ENCODE measurements around the gene NECTIN3.

Gene NECTIN3

DNA sequence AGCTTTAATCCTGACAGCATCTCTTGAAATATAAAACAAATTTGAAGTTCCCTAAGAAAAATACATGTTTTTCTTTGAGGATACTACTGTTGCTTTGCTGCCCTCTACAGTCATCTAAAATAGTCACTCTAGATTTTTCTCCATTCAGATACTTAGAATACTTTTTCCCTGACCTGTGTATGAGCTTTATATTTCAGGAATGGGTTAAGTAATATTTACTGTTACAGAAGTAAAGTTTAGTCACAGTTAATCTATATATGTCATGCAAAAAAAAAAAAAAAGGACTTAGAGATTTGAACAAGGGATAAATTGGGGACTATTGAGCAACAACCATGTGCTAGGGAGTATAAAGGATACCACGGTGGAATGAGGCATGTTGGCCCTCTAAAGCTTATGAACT is 8.8 kb downstream of the NECTIN3 start:
- Histone ChIP-seq H3K4me2 (no peak overlapping the region), H3K27ac (no peak overlapping the region), H4K20me1 (no peaks in the 10 kb centered on the region), H3K4me3 (no peak overlapping the region), H3K36me3 (no peaks in the 10 kb centered on the region), H3K4me1 (no peaks in the 10 kb centered on the region), H3K9ac (no peak overlapping the region), H3K9me3 (no peaks in the 10 kb centered on the region), H3K27me3 (no peaks in the 10 kb centered on the region)
- TF ChIP-seq Cebpa-rat (IDR thresholded peaks at IDR 0.05), result no peak

DNA sequence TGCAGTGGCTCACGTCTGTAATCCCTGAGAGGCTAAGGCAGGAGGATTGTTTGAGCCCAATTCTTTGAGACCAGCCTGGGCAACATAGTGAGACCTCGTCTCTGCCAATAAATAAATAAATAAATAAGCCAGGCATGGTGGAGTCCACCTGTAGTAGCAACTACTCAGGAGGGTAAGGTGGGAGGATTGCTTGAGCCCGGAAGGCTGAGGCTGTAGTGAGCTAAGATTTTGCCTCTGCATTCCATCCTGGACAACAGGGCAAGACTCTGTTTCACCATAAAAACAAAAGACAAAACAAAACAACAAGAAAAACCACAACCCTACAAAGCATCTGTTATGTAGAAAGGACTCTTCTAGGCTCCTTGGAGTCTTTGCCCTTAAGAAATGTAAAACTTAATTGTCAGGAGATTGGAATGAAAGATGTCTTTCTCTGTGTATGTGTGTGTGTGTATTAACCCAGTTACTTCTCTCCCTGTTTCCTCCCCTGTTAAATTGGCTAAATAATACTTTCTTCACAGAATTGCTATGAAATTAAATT is 9.5 kb downstream of the NECTIN3 start:
- H3K4me2 ChIP-seq, result no peak overlapping the region
- TF ChIP-seq Cebpa-rat (IDR thresholded peaks at IDR 0.05), result no peak

DNA sequence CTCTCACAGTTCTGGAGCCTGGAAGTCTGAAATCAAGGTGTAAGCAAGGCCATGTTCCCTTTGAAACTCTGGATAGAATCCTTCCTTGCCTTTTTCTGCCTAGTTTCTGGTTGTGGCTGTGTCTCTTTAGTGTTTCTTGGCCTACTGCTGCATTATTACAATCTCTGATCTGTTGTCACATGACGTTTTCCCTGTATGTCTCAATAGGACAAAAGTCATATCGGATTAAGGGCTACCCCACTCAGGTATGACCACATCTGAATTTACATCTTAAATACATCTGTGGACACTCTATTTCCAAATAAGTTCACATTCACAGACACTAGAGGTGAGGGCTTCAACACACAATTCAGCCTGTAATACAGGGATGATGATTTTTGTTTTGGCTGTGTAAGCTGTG is 13.3 kb downstream of the NECTIN3 start:
- Histone ChIP-seq H3K27ac (no peak overlapping the region), H3K27me3 (no peaks in the 10 kb centered on the region), H3K4me1 (no peaks in the 10 kb centered on the region), H3K9me3 (no peaks in the 10 kb centered on the region), H4K20me1 (no peaks in the 10 kb centered on the region), H3K9ac (no peak overlapping the region), H3K36me3 (no peaks in the 10 kb centered on the region), H3K4me3 (no peak overlapping the region), H3K4me2 (no peak overlapping the region)
- no peak for TF ChIP-seq Cebpa-rat (IDR thresholded peaks at IDR 0.05)

More for the DNA sequence above, 9.5 kb downstream of the NECTIN3 start:
- no peaks in the 10 kb centered on the region for H3K4me1 ChIP-seq
- H3K27ac ChIP-seq, result no peak overlapping the region
- no peaks in the 10 kb centered on the region for H3K36me3 ChIP-seq
- H3K9ac ChIP-seq, result no peak overlapping the region
- no peak overlapping the region for H3K4me3 ChIP-seq
- H3K9me3 ChIP-seq, result no peaks in the 10 kb centered on the region
- H4K20me1 ChIP-seq, result no peaks in the 10 kb centered on the region
- H3K27me3 ChIP-seq, result no peaks in the 10 kb centered on the region

DNA sequence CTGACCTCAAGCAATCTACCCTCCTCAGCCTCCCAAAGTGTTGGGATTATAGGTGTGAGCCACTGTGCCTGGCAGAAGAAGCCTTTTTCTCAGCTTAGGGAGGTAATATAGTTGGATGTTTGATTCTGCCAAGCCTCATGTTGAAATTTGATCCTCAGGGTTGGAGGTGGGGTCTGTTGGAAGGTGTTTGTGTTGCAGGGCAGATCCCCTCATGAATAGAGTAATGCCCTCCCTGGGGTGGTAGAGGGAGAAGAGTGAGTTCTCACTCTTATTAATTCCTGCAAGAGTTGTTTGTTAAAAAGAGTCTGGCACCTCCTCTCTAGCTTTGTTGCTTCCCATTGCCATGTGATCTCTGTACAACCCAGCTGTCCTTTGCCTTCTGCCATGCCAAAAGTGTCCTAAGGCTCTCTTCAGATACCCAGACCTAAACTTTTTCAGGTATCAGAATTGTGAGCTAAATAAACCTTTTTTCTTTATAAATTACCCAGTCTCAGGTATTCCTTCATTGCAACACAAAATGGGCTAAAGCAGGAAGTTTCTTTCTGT is 16.4 kb downstream of the NECTIN3 start:
- TF ChIP-seq Cebpa-rat (IDR thresholded peaks at IDR 0.05), result no peak
- H3K4me2 ChIP-seq, result no peak overlapping the region
- H3K4me3 ChIP-seq, result no peak overlapping the region
- no peak overlapping the region for H3K9ac ChIP-seq
- no peaks in the 10 kb centered on the region for H3K9me3 ChIP-seq
- no peaks in the 10 kb centered on the region for H3K4me1 ChIP-seq
- no peak overlapping the region for H3K27ac ChIP-seq
- no peaks in the 10 kb centered on the region for H3K36me3 ChIP-seq
- no peaks in the 10 kb centered on the region for H3K27me3 ChIP-seq
- no peaks in the 10 kb centered on the region for H4K20me1 ChIP-seq

DNA sequence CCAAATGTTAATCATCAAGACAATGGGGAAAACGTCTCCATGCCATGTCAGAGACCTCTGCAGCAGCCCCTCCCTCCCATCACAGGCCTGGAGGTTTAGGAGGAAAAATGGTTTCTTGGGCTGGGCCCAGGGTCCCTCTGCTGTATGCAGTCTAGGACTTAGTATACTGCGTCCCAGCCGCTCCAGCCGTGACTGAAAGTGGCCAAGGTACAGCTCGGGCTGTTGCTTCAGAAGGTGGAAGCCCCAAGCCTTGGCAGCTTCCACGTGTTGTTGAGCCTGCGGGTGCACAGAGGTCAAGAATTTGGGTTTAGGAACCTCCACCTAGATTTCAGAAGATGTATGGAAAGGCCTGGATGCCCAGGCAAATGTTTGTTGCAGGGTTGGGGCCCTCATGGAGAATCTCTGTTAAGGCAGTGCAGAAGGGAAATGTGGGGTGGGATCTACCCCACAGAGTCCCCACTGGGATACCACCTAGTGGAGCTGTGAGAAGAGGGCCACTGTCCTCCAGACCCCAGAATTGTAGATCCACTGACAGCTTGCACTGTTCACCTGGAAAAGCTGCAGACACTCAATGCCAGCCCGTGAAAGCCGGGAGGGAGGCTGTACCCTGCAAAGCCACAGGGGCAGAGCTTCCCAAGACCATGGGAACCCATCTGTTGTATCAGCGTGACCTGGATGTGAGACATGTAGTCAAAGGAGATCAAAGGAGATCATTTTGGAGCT is 25.0 kb downstream of the NECTIN3 start:
- H3K4me2 ChIP-seq, result no peak overlapping the region
- H3K9me3 ChIP-seq, result peaks cover 30% of the 10 kb centered on the region
- no peak overlapping the region for H3K9ac ChIP-seq
- H3K4me3 ChIP-seq, result no peak overlapping the region
- H3K4me1 ChIP-seq, result no peaks in the 10 kb centered on the region
- H3K27me3 ChIP-seq, result no peaks in the 10 kb centered on the region
- no peak for TF ChIP-seq Cebpa-rat (IDR thresholded peaks at IDR 0.05)
- no peak overlapping the region for H3K27ac ChIP-seq
- no peaks in the 10 kb centered on the region for H3K36me3 ChIP-seq
- no peaks in the 10 kb centered on the region for H4K20me1 ChIP-seq

GRCh38 chr3:111103807-111104206 is 32.2 kb downstream of the NECTIN3 start:
- Histone ChIP-seq H3K9ac (no peak overlapping the region), H3K4me3 (no peak overlapping the region), H3K9me3 (no peaks in the 10 kb centered on the region), H3K36me3 (no peaks in the 10 kb centered on the region), H4K20me1 (no peaks in the 10 kb centered on the region), H3K27ac (no peak overlapping the region), H3K4me1 (no peaks in the 10 kb centered on the region), H3K4me2 (no peak overlapping the region), H3K27me3 (no peaks in the 10 kb centered on the region)
- TF ChIP-seq Cebpa-rat (IDR thresholded peaks at IDR 0.05), result no peak

DNA sequence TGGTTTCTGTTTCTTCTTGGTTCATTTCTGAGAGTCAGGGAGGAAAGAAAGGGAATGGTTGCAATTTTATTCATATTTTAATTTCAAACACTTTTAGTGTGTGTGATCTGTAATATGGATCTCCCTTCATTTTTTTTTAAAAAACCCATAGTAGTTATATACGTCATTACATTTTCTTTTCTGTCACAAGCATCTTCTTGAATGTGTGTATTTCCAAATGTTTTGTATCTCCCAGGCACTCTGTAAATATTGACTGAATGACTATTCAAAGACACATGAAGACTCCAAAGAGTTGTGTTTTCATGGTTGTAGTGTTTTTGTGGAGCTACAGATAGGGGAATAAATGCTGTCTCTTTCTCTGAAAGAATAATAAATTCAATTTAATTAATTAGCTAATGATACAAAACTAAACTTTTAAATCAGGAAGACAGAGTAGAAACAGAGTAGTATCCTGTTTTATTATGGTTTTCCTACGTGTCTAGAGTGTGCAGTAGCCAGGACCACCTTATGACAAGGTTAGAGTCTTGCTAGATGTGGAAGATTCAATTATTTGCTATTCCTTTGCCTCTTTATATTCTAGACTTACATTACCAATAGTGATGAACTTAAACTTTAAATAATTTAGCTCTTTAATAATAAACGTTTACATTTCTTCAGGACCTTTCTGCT is 35.5 kb downstream of the NECTIN3 start:
- Histone ChIP-seq H3K27ac (no peak overlapping the region), H3K36me3 (no peaks in the 10 kb centered on the region), H4K20me1 (no peaks in the 10 kb centered on the region), H3K9ac (no peak overlapping the region), H3K4me3 (no peak overlapping the region), H3K9me3 (no peaks in the 10 kb centered on the region), H3K27me3 (no peaks in the 10 kb centered on the region), H3K4me1 (no peaks in the 10 kb centered on the region), H3K4me2 (no peak overlapping the region)
- no peak for TF ChIP-seq Cebpa-rat (IDR thresholded peaks at IDR 0.05)

GRCh38 chr3:111107662-111108035 is 36.0 kb downstream of the NECTIN3 start:
- no peak for TF ChIP-seq Cebpa-rat (IDR thresholded peaks at IDR 0.05)
- Histone ChIP-seq H3K4me2 (no peak overlapping the region), H3K4me1 (no peaks in the 10 kb centered on the region), H3K27ac (no peak overlapping the region), H3K4me3 (no peak overlapping the region), H4K20me1 (no peaks in the 10 kb centered on the region), H3K36me3 (no peaks in the 10 kb centered on the region), H3K9ac (no peak overlapping the region), H3K9me3 (no peaks in the 10 kb centered on the region), H3K27me3 (no peaks in the 10 kb centered on the region)

GRCh38 chr3:111112913-111113312 is 41.3 kb downstream of the NECTIN3 start:
- no peak overlapping the region for H3K27ac ChIP-seq
- no peaks in the 10 kb centered on the region for H4K20me1 ChIP-seq
- no peaks in the 10 kb centered on the region for H3K9me3 ChIP-seq
- no peak for TF ChIP-seq Cebpa-rat (IDR thresholded peaks at IDR 0.05)
- H3K27me3 ChIP-seq, result no peaks in the 10 kb centered on the region
- H3K4me2 ChIP-seq, result no peak overlapping the region
- no peaks in the 10 kb centered on the region for H3K36me3 ChIP-seq
- no peak overlapping the region for H3K4me3 ChIP-seq
- H3K4me1 ChIP-seq, result no peaks in the 10 kb centered on the region
- no peak overlapping the region for H3K9ac ChIP-seq

DNA sequence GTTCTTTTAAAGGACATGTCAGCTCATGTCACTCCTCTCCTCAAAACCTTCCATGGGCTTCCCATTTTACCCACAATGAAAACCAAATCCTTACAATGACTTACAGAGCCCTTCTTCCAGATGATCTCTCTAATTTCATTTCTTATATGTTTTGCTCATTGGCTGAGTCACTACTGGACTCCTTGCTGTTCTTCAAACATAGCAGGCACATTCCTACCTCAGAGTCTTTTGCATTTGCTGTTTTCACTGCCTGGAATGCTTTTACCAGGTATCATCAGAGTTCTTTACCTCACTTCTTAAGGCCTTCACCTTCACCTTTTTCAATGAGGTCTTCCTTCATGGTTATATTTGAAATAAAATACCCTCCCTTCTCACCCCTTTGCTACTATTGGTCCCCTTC is 57.3 kb downstream of the NECTIN3 start:
- Histone ChIP-seq H3K36me3 (no peaks in the 10 kb centered on the region), H3K4me1 (no peaks in the 10 kb centered on the region), H3K27ac (no peak overlapping the region), H3K4me3 (no peak overlapping the region), H3K9ac (no peak overlapping the region), H3K9me3 (no peaks in the 10 kb centered on the region), H3K4me2 (no peak overlapping the region), H3K27me3 (no peaks in the 10 kb centered on the region), H4K20me1 (no peaks in the 10 kb centered on the region)
- no peak for TF ChIP-seq Cebpa-rat (IDR thresholded peaks at IDR 0.05)
